ENCODE measurements around the gene EYA2.

EYA2 gene

GRCh38 chr20:46913329-46914044 is 18.8 kb downstream of the EYA2 start:
- no peaks in the 10 kb centered on the region for H3F3A ChIP-seq (ENCODE audit: low read depth)
- H3K9ac ChIP-seq (ENCODE audit: low read depth, low read length, poor library complexity, severe bottlenecking): no peak overlapping the region
- H3K79me2 ChIP-seq (ENCODE audit: insufficient read depth, low read length): no peaks in the 10 kb centered on the region
- H3K36me3 ChIP-seq (ENCODE audit: insufficient read depth, low read length): no peaks in the 10 kb centered on the region
- H2AFZ ChIP-seq (ENCODE audit: low read length): no peak overlapping the region
- H3K9me3 ChIP-seq (ENCODE audit: insufficient read depth, low read depth, low read length): no peaks in the 10 kb centered on the region
- H4K20me1 ChIP-seq (ENCODE audit: insufficient read depth, low read length, poor library complexity, severe bottlenecking): no peaks in the 10 kb centered on the region
- no peaks in the 10 kb centered on the region for H3K9me2 ChIP-seq (replicated peaks; ENCODE audit: low read depth, low read length)
- H3K4me1 ChIP-seq (ENCODE audit: insufficient read depth, low read length, poor library complexity, severe bottlenecking): no peaks in the 10 kb centered on the region
- TF ChIP-seq, protein P1, sequence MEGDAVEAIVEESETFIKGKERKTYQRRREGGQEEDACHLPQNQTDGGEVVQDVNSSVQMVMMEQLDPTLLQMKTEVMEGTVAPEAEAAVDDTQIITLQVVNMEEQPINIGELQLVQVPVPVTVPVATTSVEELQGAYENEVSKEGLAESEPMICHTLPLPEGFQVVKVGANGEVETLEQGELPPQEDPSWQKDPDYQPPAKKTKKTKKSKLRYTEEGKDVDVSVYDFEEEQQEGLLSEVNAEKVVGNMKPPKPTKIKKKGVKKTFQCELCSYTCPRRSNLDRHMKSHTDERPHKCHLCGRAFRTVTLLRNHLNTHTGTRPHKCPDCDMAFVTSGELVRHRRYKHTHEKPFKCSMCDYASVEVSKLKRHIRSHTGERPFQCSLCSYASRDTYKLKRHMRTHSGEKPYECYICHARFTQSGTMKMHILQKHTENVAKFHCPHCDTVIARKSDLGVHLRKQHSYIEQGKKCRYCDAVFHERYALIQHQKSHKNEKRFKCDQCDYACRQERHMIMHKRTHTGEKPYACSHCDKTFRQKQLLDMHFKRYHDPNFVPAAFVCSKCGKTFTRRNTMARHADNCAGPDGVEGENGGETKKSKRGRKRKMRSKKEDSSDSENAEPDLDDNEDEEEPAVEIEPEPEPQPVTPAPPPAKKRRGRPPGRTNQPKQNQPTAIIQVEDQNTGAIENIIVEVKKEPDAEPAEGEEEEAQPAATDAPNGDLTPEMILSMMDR (conservative IDR thresholded peaks at IDR 0.05; ENCODE audit: low read length): no peak
- no peak for TF ChIP-seq EZH2phosphoT487 (IDR thresholded peaks at IDR 0.05; ENCODE audit: borderline replicate concordance)
- H3K27me3 ChIP-seq (ENCODE audit: insufficient read depth, low read length, poor library complexity, severe bottlenecking): no peaks in the 10 kb centered on the region
- no peak overlapping the region for H3K4me2 ChIP-seq (ENCODE audit: low read depth, low read length, poor library complexity, severe bottlenecking)
- no peak overlapping the region for H3K4me3 ChIP-seq (ENCODE audit: low read length, poor library complexity, severe bottlenecking)

DNA sequence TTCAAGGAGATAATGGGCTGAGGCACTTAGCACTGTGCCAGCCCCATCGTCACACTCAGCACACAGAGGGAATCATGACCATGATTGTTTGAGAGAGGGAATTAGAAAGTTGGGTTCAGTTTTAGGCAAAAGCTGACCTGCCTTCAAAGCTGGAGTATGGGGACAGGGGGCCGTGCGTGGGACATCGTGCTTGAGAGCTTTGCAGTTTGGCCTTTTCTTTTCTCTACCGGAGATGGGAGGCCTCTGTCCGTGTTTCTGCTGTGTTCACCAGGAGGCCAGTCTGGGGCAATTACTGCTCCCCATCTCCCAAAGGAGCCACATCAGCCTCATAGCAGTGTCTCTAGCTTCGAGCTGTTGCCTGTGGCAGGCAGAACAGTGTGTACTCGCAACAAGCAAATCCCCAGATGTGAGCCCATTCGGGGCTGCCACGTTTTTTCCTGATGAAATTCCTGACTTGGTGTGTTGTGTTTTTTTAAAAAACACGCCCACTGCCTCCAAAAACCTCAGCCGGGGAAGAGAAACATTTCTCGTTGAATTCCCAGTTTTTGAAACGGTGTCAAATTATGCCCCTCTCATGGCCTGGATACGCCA is 20.2 kb downstream of the EYA2 start:
- Histone ChIP-seq H3K27me3 (ENCODE audit: insufficient read depth, low read length, poor library complexity, severe bottlenecking) (no peaks in the 10 kb centered on the region), H3K9ac (ENCODE audit: low read depth, low read length, poor library complexity, severe bottlenecking) (no peak overlapping the region), H3K4me1 (ENCODE audit: insufficient read depth, low read length, poor library complexity, severe bottlenecking) (no peaks in the 10 kb centered on the region), H4K20me1 (ENCODE audit: insufficient read depth, low read length, poor library complexity, severe bottlenecking) (no peaks in the 10 kb centered on the region), H3K9me2 (replicated peaks; ENCODE audit: low read depth, low read length) (no peaks in the 10 kb centered on the region), H3K79me2 (ENCODE audit: insufficient read depth, low read length) (no peaks in the 10 kb centered on the region), H3F3A (ENCODE audit: low read depth) (no peaks in the 10 kb centered on the region), H3K4me2 (ENCODE audit: low read depth, low read length, poor library complexity, severe bottlenecking) (no peak overlapping the region), H2AFZ (ENCODE audit: low read length) (no peak overlapping the region), H3K9me3 (ENCODE audit: insufficient read depth, low read depth, low read length) (no peaks in the 10 kb centered on the region), H3K4me3 (ENCODE audit: low read length, poor library complexity, severe bottlenecking) (no peak overlapping the region), H3K36me3 (ENCODE audit: insufficient read depth, low read length) (no peaks in the 10 kb centered on the region)
- TF ChIP-seq EZH2phosphoT487 (IDR thresholded peaks at IDR 0.05; ENCODE audit: borderline replicate concordance): no peak
- TF ChIP-seq, protein P1 (conservative IDR thresholded peaks at IDR 0.05; ENCODE audit: low read length): no peak

GRCh38 chr20:46915575-46916257 is 21.1 kb downstream of the EYA2 start:
- Histone ChIP-seq H2AFZ (ENCODE audit: low read length) (no peak overlapping the region), H4K20me1 (ENCODE audit: insufficient read depth, low read length, poor library complexity, severe bottlenecking) (no peaks in the 10 kb centered on the region), H3K4me3 (ENCODE audit: low read length, poor library complexity, severe bottlenecking) (no peak overlapping the region), H3K9me2 (replicated peaks; ENCODE audit: low read depth, low read length) (no peaks in the 10 kb centered on the region), H3K4me1 (ENCODE audit: insufficient read depth, low read length, poor library complexity, severe bottlenecking) (no peaks in the 10 kb centered on the region), H3K27me3 (ENCODE audit: insufficient read depth, low read length, poor library complexity, severe bottlenecking) (no peaks in the 10 kb centered on the region), H3K9me3 (ENCODE audit: insufficient read depth, low read depth, low read length) (no peaks in the 10 kb centered on the region), H3K4me2 (ENCODE audit: low read depth, low read length, poor library complexity, severe bottlenecking) (no peak overlapping the region), H3K36me3 (ENCODE audit: insufficient read depth, low read length) (no peaks in the 10 kb centered on the region), H3K9ac (ENCODE audit: low read depth, low read length, poor library complexity, severe bottlenecking) (no peak overlapping the region), H3K79me2 (ENCODE audit: insufficient read depth, low read length) (no peaks in the 10 kb centered on the region), H3F3A (ENCODE audit: low read depth) (no peaks in the 10 kb centered on the region)
- TF ChIP-seq, protein P1 (conservative IDR thresholded peaks at IDR 0.05; ENCODE audit: low read length): no peak
- TF ChIP-seq EZH2phosphoT487 (IDR thresholded peaks at IDR 0.05; ENCODE audit: borderline replicate concordance): no peak

Data from Loucy (cell line).